IMR-90 (cell line): ENCODE data around the gene TMEM184B. TPM values are rescaled to one million over a fixed set of nuclear protein-coding genes. Genes with fewer than 3 reads are reported as not detected.

Experiments
- ATAC-seq: fragments of 200-7000 bp; cut with Tn5 transposase; 2 replicates; pipeline ENCODE4 v1.9.1; 2020; ENCODE audit warnings: low read depth, mild to moderate bottlenecking, moderate library complexity
- BruUV-seq: library from RNA; stranded (reverse); fragments of 400-500 nt; replicated peaks from 2 replicates; lab custom pipeline; 2021; lab: Mats Ljungman, UMichigan
- CTCF ChIA-PET: fragments of 300-600 bp; formaldehyde crosslinking; extraction: SDS; loops from one replicate; lab custom pipeline; 2021; ENCODE audit warnings: antibody characterized with exemption; lab: Yijun Ruan, JAX
- POLR2A ChIA-PET: fragments of 300-600 bp; sonication (Branson Sonifier 250); formaldehyde crosslinking; loops from one replicate; lab custom pipeline; 2022; ENCODE audit warnings: antibody characterized with exemption; ENCODE audit not compliant: unreplicated experiment; lab: Charles Lee
- DNase-seq: peaks from one replicate; pipeline ENCODE4 v3.0.0; 2013
- H2AFZ ChIP-seq: replicated peaks from 2 replicates; pipeline ENCODE3; 2013; ENCODE audit warnings: low read length, mild to moderate bottlenecking; ENCODE audit not compliant: poor library complexity
- H2AK5ac ChIP-seq: 2 replicates; pipeline ENCODE4 v1.6.1; 2013; ENCODE audit warnings: low read depth, low read length, inconsistent platforms
- H2AK9ac ChIP-seq: replicated peaks from 2 replicates; pipeline ENCODE3; 2013; ENCODE audit warnings: mild to moderate bottlenecking, low read depth, low read length, moderate library complexity; ENCODE audit not compliant: poor library complexity
- H2BK120ac ChIP-seq: 2 replicates; pipeline ENCODE4 v1.6.1; 2013; ENCODE audit warnings: low read depth, low read length, inconsistent platforms
- H2BK15ac ChIP-seq: 3 replicates; pipeline ENCODE4 v1.6.1; 2013; ENCODE audit warnings: low read depth, low read length, inconsistent platforms
- H2BK20ac ChIP-seq: 2 replicates; pipeline ENCODE4 v1.6.1; 2013; ENCODE audit warnings: low read depth, mild to moderate bottlenecking, inconsistent platforms, low read length, moderate library complexity
- H2BK5ac ChIP-seq: 2 replicates; pipeline ENCODE4 v1.6.1; 2013; ENCODE audit warnings: mild to moderate bottlenecking, low read depth, low read length, inconsistent platforms; ENCODE audit not compliant: poor library complexity, severe bottlenecking
- H3K14ac ChIP-seq: replicated peaks from 2 replicates; pipeline ENCODE4 v1.6.1; 2013; ENCODE audit warnings: low read depth, low read length, inconsistent platforms
- H3K18ac ChIP-seq: 2 replicates; pipeline ENCODE4 v1.6.1; 2013; ENCODE audit warnings: low read depth, low read length, control low read depth
- H3K23ac ChIP-seq: 2 replicates; pipeline ENCODE4 v1.6.1; 2013; ENCODE audit warnings: low read depth, low read length, inconsistent platforms
- H3K27ac ChIP-seq: 2 replicates; pipeline ENCODE4 v1.5.1; 2013; ENCODE audit warnings: mild to moderate bottlenecking, control low read depth, low read length; ENCODE audit not compliant: insufficient read depth
- H3K27me3 ChIP-seq: 2 replicates; pipeline ENCODE4 v1.6.1; 2013; ENCODE audit warnings: low read length; ENCODE audit not compliant: control insufficient read depth, insufficient read depth
- H3K36me3 ChIP-seq: 2 replicates; pipeline ENCODE4 v1.6.1; 2013; ENCODE audit warnings: low read length, mixed read lengths; ENCODE audit not compliant: control insufficient read depth, insufficient read depth
- H3K4ac ChIP-seq: 2 replicates; pipeline ENCODE4 v1.6.1; 2013; ENCODE audit warnings: low read depth, low read length, inconsistent platforms
- H3K4me1 ChIP-seq: 2 replicates; pipeline ENCODE4 v1.6.1; 2013; ENCODE audit warnings: low read length, mixed read lengths; ENCODE audit not compliant: control insufficient read depth, insufficient read depth
- H3K4me2 ChIP-seq: 2 replicates; pipeline ENCODE4 v1.6.1; 2013; ENCODE audit warnings: low read depth, mild to moderate bottlenecking, control low read depth, low read length, moderate library complexity
- H3K4me3 ChIP-seq: 2 replicates; pipeline ENCODE4 v1.5.1; 2013; ENCODE audit warnings: low read depth, mild to moderate bottlenecking, control low read depth, low read length, moderate library complexity; ENCODE audit not compliant: insufficient read depth
- H3K56ac ChIP-seq: 2 replicates; pipeline ENCODE4 v1.6.1; 2013; ENCODE audit warnings: low read length, inconsistent platforms; ENCODE audit not compliant: insufficient read depth; ENCODE audit errors: extremely low read depth
- H3K79me1 ChIP-seq, 2 experiments: 2 replicates each; pipeline ENCODE4 v1.6.1; 2013; ENCODE audit warnings: low read length in 2 of 2, inconsistent platforms in 1 of 2, low read depth in 1 of 2
- H3K9ac ChIP-seq: 2 replicates; pipeline ENCODE4 v1.6.1; 2013; ENCODE audit warnings: low read depth, low read length, control low read depth
- H3K9me1 ChIP-seq: 2 replicates; pipeline ENCODE4 v1.6.1; 2013; ENCODE audit warnings: low read length, inconsistent platforms; ENCODE audit not compliant: insufficient read depth
- H3K9me3 ChIP-seq: 2 replicates; pipeline ENCODE4 v1.6.1; 2013; ENCODE audit warnings: low read length; ENCODE audit not compliant: control insufficient read depth, insufficient read depth
- H4K20me1 ChIP-seq: 2 replicates; pipeline ENCODE4 v1.6.1; 2013; ENCODE audit warnings: low read length, inconsistent platforms; ENCODE audit not compliant: insufficient read depth
- H4K5ac ChIP-seq: 2 replicates; pipeline ENCODE4 v1.6.1; 2013; ENCODE audit warnings: mild to moderate bottlenecking, low read depth, low read length, control low read depth
- H4K8ac ChIP-seq, 2 experiments: 2 replicates each; pipeline ENCODE4 v1.6.1; 2013; ENCODE audit warnings: low read depth in 2 of 2, low read length in 2 of 2, control low read depth in 1 of 2, inconsistent platforms in 1 of 2
- H4K91ac ChIP-seq: 2 replicates; pipeline ENCODE4 v1.6.1; 2013; ENCODE audit warnings: low read depth, low read length, inconsistent platforms; ENCODE audit not compliant: insufficient read depth
- BHLHE40 ChIP-seq: fragments of 150-350 bp; IDR thresholded peaks from 2 replicates; pipeline ENCODE4 v1.6.1; 2016; ENCODE audit warnings: mild to moderate bottlenecking, low read depth, low read length
- CEBPB ChIP-seq: IDR thresholded peaks from 2 replicates; pipeline ENCODE4 v1.6.1; 2012; ENCODE audit warnings: low read depth, low read length, improper control_type of control experiment
- CHD1 ChIP-seq: IDR thresholded peaks from 2 replicates; pipeline ENCODE4 v1.6.1; 2012; ENCODE audit warnings: low read depth, low read length, improper control_type of control experiment
- CTCF ChIP-seq: conservative IDR thresholded peaks from 2 replicates; pipeline ENCODE4 v1.5.1; 2012; ENCODE audit warnings: mild to moderate bottlenecking, low read depth, low read length, improper control_type of control experiment
- ELK1 ChIP-seq: fragments of 150-350 bp; IDR thresholded peaks from 2 replicates; pipeline ENCODE4 v1.6.1; 2016; ENCODE audit warnings: low read depth, mild to moderate bottlenecking, low read length, moderate library complexity, borderline replicate concordance
- FOS ChIP-seq: fragments of 150-350 bp; IDR thresholded peaks from 2 replicates; pipeline ENCODE4 v1.6.1; 2016; ENCODE audit warnings: low read depth, low read length
- MAFK ChIP-seq: IDR thresholded peaks from 2 replicates; pipeline ENCODE4 v1.6.1; 2012; ENCODE audit warnings: low read depth, low read length, improper control_type of control experiment
- MAZ ChIP-seq: IDR thresholded peaks from 2 replicates; pipeline ENCODE4 v1.6.1; 2012; ENCODE audit warnings: low read depth, mild to moderate bottlenecking, low read length, improper control_type of control experiment, moderate library complexity, borderline replicate concordance
- MXI1 ChIP-seq: IDR thresholded peaks from 2 replicates; pipeline ENCODE4 v1.6.1; 2012; ENCODE audit warnings: low read depth, mild to moderate bottlenecking, low read length, moderate library complexity, borderline replicate concordance
- NFE2L2 ChIP-seq: fragments of 150-350 bp; IDR thresholded peaks from 2 replicates; pipeline ENCODE4 v1.6.1; 2016; ENCODE audit warnings: low read depth, mild to moderate bottlenecking, low read length
- POLR2A ChIP-seq: IDR thresholded peaks from 2 replicates; pipeline ENCODE4 v1.6.1; 2012; ENCODE audit warnings: mild to moderate bottlenecking, low read depth, low read length
- RAD21 ChIP-seq: IDR thresholded peaks from 2 replicates; pipeline ENCODE4 v1.6.1; 2012; ENCODE audit warnings: low read length, improper control_type of control experiment
- RCOR1 ChIP-seq: IDR thresholded peaks from 2 replicates; pipeline ENCODE4 v1.6.1; 2012; ENCODE audit warnings: mild to moderate bottlenecking, low read length, improper control_type of control experiment; ENCODE audit not compliant: insufficient replicate concordance
- RFX5 ChIP-seq: IDR thresholded peaks from 2 replicates; pipeline ENCODE4 v1.8.0; 2012; ENCODE audit warnings: low read depth, mild to moderate bottlenecking, low read length, moderate library complexity
- SMC3 ChIP-seq: fragments of 150-350 bp; IDR thresholded peaks from 2 replicates; pipeline ENCODE4 v1.6.1; 2016; ENCODE audit warnings: low read depth, mild to moderate bottlenecking, antibody characterized with exemption, low read length, moderate library complexity
- USF2 ChIP-seq: fragments of 150-350 bp; IDR thresholded peaks from 2 replicates; pipeline ENCODE4 v1.6.1; 2017; ENCODE audit warnings: mild to moderate bottlenecking, antibody characterized with exemption, low read length, low read depth
- WGBS, 2 experiments: methylation state at CpG; one replicate each; pipeline versions ENCODE4 v1.1.5 to v1.1.7; 2013; ENCODE audit warnings: missing lambda C conversion rate in 2 of 2; ENCODE audit not compliant: insufficient read length in 1 of 2; ENCODE audit errors: extremely low coverage in 2 of 2; 5-methylcytosine and 5-hydroxymethylcytosine counted together
- dilution Hi-C: fragments of 300-500 bp; cut with HindIII; formaldehyde crosslinking; loops from one replicate; pipeline ENCODE4 v1.14.3; 2018; ENCODE audit warnings: low sequenced_read_pairs; ENCODE audit not compliant: unreplicated experiment
- in situ Hi-C: fragments of 300-500 bp; cut with MboI; formaldehyde crosslinking; loops from 3 replicates; pipeline ENCODE4 v1.14.3; 2019; ENCODE audit warnings: low sequenced_read_pairs, inconsistent platforms, mixed read lengths
- intact Hi-C: fragments of 100-400 bp; cut with micrococcal nuclease; formaldehyde crosslinking; loops from 2 replicates; pipeline ENCODE4 v1.10.0; 2022
- polyA plus RNA-seq, 3 experiments: library from polyadenylated mRNA; depleted of rRNA; stranded (reverse); fragments of >200 nt; gene quantifications; 2 replicates each; pipeline ENCODE4 v1.2.3, GENCODE V29; 2012; ENCODE audit warnings: low replicate concordance in 1 of 3
- total RNA-seq: library from RNA; depleted of rRNA; stranded (reverse); fragments of >200 nt; gene quantifications from 2 replicates; pipeline ENCODE4 v1.2.3, GENCODE V29; 2012

Gene TMEM184B
- total and polyA plus RNA-seq, 2 of the 4 experiments (the other 2 are of a cell fraction): 9.1 to 81.1 TPM

DNA sequence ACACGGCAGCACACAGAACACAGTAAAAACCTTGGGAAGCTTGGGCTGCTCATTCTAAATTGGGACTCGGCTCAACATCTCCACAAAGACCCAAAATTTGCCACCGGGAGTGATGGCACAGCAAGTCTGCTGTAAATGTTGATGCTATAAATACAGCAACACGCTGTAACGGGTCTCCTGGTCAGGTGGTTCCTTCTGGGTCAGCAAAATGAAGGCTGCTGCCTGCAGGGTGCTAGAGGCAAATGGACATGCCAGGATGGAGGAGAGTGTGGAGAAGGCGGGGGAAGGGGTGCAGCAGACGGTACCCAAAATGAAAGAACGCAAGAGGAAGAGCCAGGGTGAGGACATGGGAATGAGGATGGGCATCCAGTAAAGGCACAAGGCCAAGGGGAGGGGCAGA, 40.6 kb downstream of the TMEM184B start:
- intact Hi-C loops: no loop called here

More for the DNA sequence above, 40.6 kb downstream of the TMEM184B start:
- Histone ChIP-seq H3K27ac (no peak overlapping the region), H3K4me3 (no peak overlapping the region), H3K36me3 (peaks cover 72% of the 10 kb centered on the region), H4K5ac (no peak overlapping the region), H3K9me3 (no peaks in the 10 kb centered on the region), H4K91ac (no peak overlapping the region), H2BK120ac (no peak overlapping the region), H3K4ac (no peak overlapping the region), H4K20me1 (peaks cover 5% of the 10 kb centered on the region; the same call in 1 of the 2 replicates), H2BK15ac (no peak overlapping the region), H3K79me1 (peaks cover 27 to 94% of the 10 kb centered on the region in 2 experiments), H3K27me3 (no peaks in the 10 kb centered on the region), H3K18ac (no peak overlapping the region), H4K8ac (no peak overlapping the region), H2AK9ac (no peak overlapping the region), H3K56ac (no peak overlapping the region), H2AK5ac (no peak overlapping the region), H3K4me2 (no peak overlapping the region), H3K4me1 (peaks cover 19% of the 10 kb centered on the region), H2BK20ac (no peak overlapping the region), H3K14ac (no peak overlapping the region), H3K9ac (no peak overlapping the region), H2BK5ac (no peak overlapping the region), H3K23ac (no peak overlapping the region), H3K9me1 (peaks cover 26% of the 10 kb centered on the region), H2AFZ (no peak overlapping the region)
- 80% methylated on average over 1 of the region's 8 CpGs; no CpG with 5 or more reads in 1 of the 2 experiments for WGBS, 2 experiments
- DNase-seq (no peak), ATAC-seq (no peak)
- no peak for TF ChIP-seq MAFK
- TF ChIP-seq CEBPB: no peak
- no peak for TF ChIP-seq CHD1
- no peak for TF ChIP-seq RAD21
- TF ChIP-seq POLR2A: no peak
- no peak for TF ChIP-seq BHLHE40
- no peak for TF ChIP-seq ELK1
- TF ChIP-seq RFX5: no peak
- TF ChIP-seq MAZ: no peak
- no peak for TF ChIP-seq NFE2L2
- no peak for TF ChIP-seq SMC3
- no peak for TF ChIP-seq USF2
- no peak for TF ChIP-seq FOS
- no peak for TF ChIP-seq MXI1
- no peak for TF ChIP-seq CTCF
- TF ChIP-seq RCOR1: no peak
- dilution Hi-C loops (no loop called here), in situ Hi-C loops (no loop called here)
- BruUV-seq: no TSS peak
- ChIA-PET POLR2A (no interaction called here), CTCF (no interaction called here)
